K562 (cell line): Measurements from ENCODE around the gene GARIN5B. TPM values are rescaled to one million over a fixed set of nuclear protein-coding genes. Genes with fewer than 3 reads are reported as not detected.

ENCODE experiments used
- ATAC-seq: fragments of 200-7000 bp; cut with Tn5 transposase; 3 replicates; pipeline ENCODE4 v1.9.1; 2020; ENCODE audit warnings: moderate library complexity
- BruUV-seq: library from RNA; stranded (reverse); fragments of 400-500 nt; replicated peaks from 2 replicates; lab custom pipeline; 2021; lab: Mats Ljungman, UMichigan
- CTCF ChIA-PET: fragments of 300-600 bp; formaldehyde crosslinking; extraction: SDS; loops from one replicate; lab custom pipeline; 2021; ENCODE audit warnings: low intra/inter-chr PET ratio; lab: Yijun Ruan, JAX
- POLR2A ChIA-PET: fragments of 300-600, 350-650 bp; sonication (Branson Sonifier 250); formaldehyde crosslinking; extraction: SDS; loops from one replicate; lab custom pipeline; 2021; ENCODE audit warnings: antibody characterized with exemption, inconsistent platforms; lab: Yijun Ruan, JAX
- DNase-seq, 4 experiments: peaks; one replicate each; pipeline versions ENCODE4 v3.0.0 to v3.0.0-alpha.2; 2011 to 2018; ENCODE audit warnings: low spot score in 3 of 4, mixed read lengths in 3 of 4; ENCODE audit errors: extremely low read depth in 1 of 4
- FAIRE-seq: peaks from 2 replicates; lab custom pipeline; 2011; peaks lifted over from hg19 to GRCh38; lab: Jason Lieb, UNC
- H2AFZ ChIP-seq: 2 replicates; pipeline ENCODE4 v1.6.0; 2011; ENCODE audit warnings: low read depth, low read length, control low read depth, inconsistent platforms
- H3K27ac ChIP-seq: fragments of 200-600 bp; 3 replicates; pipeline ENCODE4 v1.8.0; 2011; ENCODE audit warnings: low read depth, mild to moderate bottlenecking, control low read depth, inconsistent platforms, low read length, moderate library complexity, mixed read lengths; ENCODE audit errors: extremely low read depth
- H3K27me3 ChIP-seq, 2 experiments: fragments of 300-600 bp in 1 of 2; 2 replicates in 1 of 2; 3 replicates in 1 of 2; pipeline versions ENCODE4 v1.6.0 to v1.8.0; 2011; ENCODE audit warnings: inconsistent platforms in 2 of 2, low read length in 2 of 2, mild to moderate bottlenecking in 1 of 2, mixed read lengths in 1 of 2, moderate library complexity in 1 of 2; ENCODE audit not compliant: control insufficient read depth in 2 of 2, insufficient read depth in 2 of 2
- H3K36me3 ChIP-seq: fragments of 300-600 bp; 3 replicates; pipeline ENCODE4 v1.8.0; 2011; ENCODE audit warnings: mild to moderate bottlenecking, low read length, inconsistent platforms; ENCODE audit not compliant: control insufficient read depth, insufficient read depth
- H3K4me1 ChIP-seq, 2 experiments: fragments of 200-600 bp in 1 of 2; replicated peaks in 1 of 2; 2 replicates in 1 of 2; 3 replicates in 1 of 2; pipeline versions ENCODE4 v1.5.1 to v1.8.0; 2011; ENCODE audit warnings: inconsistent platforms in 2 of 2, low read length in 2 of 2, mild to moderate bottlenecking in 1 of 2, mixed read lengths in 1 of 2, moderate library complexity in 1 of 2; ENCODE audit not compliant: control insufficient read depth in 2 of 2, insufficient read depth in 2 of 2
- H3K4me2 ChIP-seq: 2 replicates; pipeline ENCODE4 v1.6.1; 2011; ENCODE audit warnings: low read length, control low read depth, inconsistent platforms, mixed read lengths; ENCODE audit not compliant: insufficient read depth
- H3K4me3 ChIP-seq: fragments of 200-600 bp; sonication (generic), shearing (Covaris generic); 2 replicates; pipeline ENCODE4 v1.5.1; 2016; ENCODE audit warnings: control low read depth, inconsistent platforms
- H3K79me2 ChIP-seq: fragments of 200-600 bp; 3 replicates; pipeline ENCODE4 v1.8.0; 2011; ENCODE audit warnings: low read length, inconsistent platforms; ENCODE audit not compliant: control insufficient read depth, insufficient read depth
- H3K9ac ChIP-seq, 2 experiments: 2 replicates each; pipeline versions ENCODE4 v1.6.0 to v1.6.1; 2011; ENCODE audit warnings: low read depth in 2 of 2, low read length in 2 of 2, control low read depth in 1 of 2, inconsistent platforms in 1 of 2, mild to moderate bottlenecking in 1 of 2, mixed read lengths in 1 of 2; ENCODE audit not compliant: insufficient read depth in 1 of 2
- H3K9me1 ChIP-seq: one replicate; pipeline ENCODE4 v1.6.0; 2011; ENCODE audit warnings: inconsistent platforms, mild to moderate bottlenecking, low read length, moderate library complexity; ENCODE audit not compliant: control insufficient read depth, insufficient read depth
- H3K9me3 ChIP-seq: replicated peaks from 2 replicates; pipeline ENCODE4 v1.5.1; 2011; ENCODE audit warnings: low read depth, low read length, inconsistent platforms; ENCODE audit not compliant: control insufficient read depth, insufficient read depth
- H4K20me1 ChIP-seq: replicated peaks from 2 replicates; pipeline ENCODE4 v1.6.1; 2011; ENCODE audit warnings: low read length, inconsistent platforms, mixed read lengths; ENCODE audit not compliant: control insufficient read depth, insufficient read depth
- CEBPG ChIP-seq, 3 experiments: fragments of 200-800 bp in 1 of 3; sonication (Bioruptor generic) in 1 of 3; sonication (generic) in 1 of 3; formaldehyde crosslinking in 1 of 3; IDR thresholded peaks in 2 of 3; conservative IDR thresholded peaks in 1 of 3; 2 replicates each; pipeline versions ENCODE4 v1.6.1 to v1.8.0; 2016 to 2022; ENCODE audit warnings: missing compliant biosample characterization in 2 of 3, missing genetic modification characterization in 2 of 3, mild to moderate bottlenecking in 1 of 3, missing genetic modification reagents in 1 of 3
- JUN ChIP-seq, 2 experiments: sonication (generic) in 1 of 2; formaldehyde crosslinking in 1 of 2; IDR thresholded peaks; 2 replicates each; pipeline versions ENCODE4 v1.6.1 to v1.8.0; 2012 to 2022; ENCODE audit warnings: borderline replicate concordance in 2 of 2, mild to moderate bottlenecking in 2 of 2, improper control_type of control experiment in 1 of 2, low read depth in 1 of 2, low read length in 1 of 2, missing genetic modification reagents in 1 of 2
- MEIS2 ChIP-seq: fragments of 450-650 bp; IDR thresholded peaks from 2 replicates; pipeline ENCODE4 v1.6.1; 2014; ENCODE audit warnings: mild to moderate bottlenecking; ENCODE audit not compliant: partially characterized antibody
- NKRF ChIP-seq: fragments of 450-650 bp; IDR thresholded peaks from 2 replicates; pipeline ENCODE4 v1.6.1; 2016; ENCODE audit warnings: borderline replicate concordance
- PCBP1 ChIP-seq: fragments of 200-400 bp; formaldehyde crosslinking; IDR thresholded peaks from 2 replicates; pipeline ENCODE4 v1.6.1; 2018; ENCODE audit warnings: mild to moderate bottlenecking, low read depth, low read length; ENCODE audit not compliant: poor library complexity, severe bottlenecking
- POLR2G ChIP-seq: fragments of 200-400 bp; formaldehyde crosslinking; IDR thresholded peaks from 2 replicates; pipeline ENCODE4 v1.6.1; 2017; ENCODE audit warnings: low read depth, mild to moderate bottlenecking, antibody characterized with exemption, low read length, moderate library complexity
- RBFOX2 ChIP-seq: fragments of 200-400 bp; formaldehyde crosslinking; IDR thresholded peaks from 2 replicates; pipeline ENCODE4 v1.6.1; 2017; ENCODE audit warnings: low read depth, mild to moderate bottlenecking, low read length, moderate library complexity
- SUPT5H ChIP-seq: fragments of 450-650 bp; IDR thresholded peaks from 2 replicates; pipeline ENCODE4 v1.6.1; 2016
- TCF3 ChIP-seq: sonication (generic); formaldehyde crosslinking; IDR thresholded peaks from 2 replicates; pipeline ENCODE4 v1.4.0; 2020; ENCODE audit warnings: mild to moderate bottlenecking, missing genetic modification reagents
- TEAD1 ChIP-seq, 2 experiments: fragments of 450-650 bp in 1 of 2; sonication (generic) in 1 of 2; formaldehyde crosslinking; IDR thresholded peaks; 2 replicates each; pipeline versions ENCODE4 v1.4.0 to v1.8.0; 2020 to 2022; ENCODE audit warnings: mild to moderate bottlenecking in 2 of 2, missing genetic modification reagents in 1 of 2
- ZBTB7A ChIP-seq: IDR thresholded peaks from 2 replicates; pipeline ENCODE4 v1.6.1; 2011; ENCODE audit warnings: low read depth, mild to moderate bottlenecking, low read length, moderate library complexity, borderline replicate concordance; ENCODE audit not compliant: control insufficient read depth
- ZC3H8 ChIP-seq: fragments of 450-650 bp; IDR thresholded peaks from 2 replicates; pipeline ENCODE4 v1.6.1; 2017
- WGBS: fragments of 100-300 bp; shearing (Covaris generic); methylation state at CpG from one replicate; pipeline ENCODE4 v1.1.6; 2016; ENCODE audit warnings: low coverage, mixed read lengths; ENCODE audit not compliant: insufficient coverage; ENCODE audit errors: missing lambda C conversion rate; 5-methylcytosine and 5-hydroxymethylcytosine counted together
- in situ Hi-C: fragments of 300-500 bp; cut with MboI; formaldehyde crosslinking; loops from 4 replicates; pipeline ENCODE4 v1.15.0; 2018; ENCODE audit warnings: inconsistent platforms, mixed read lengths
- intact Hi-C: fragments of 100-400 bp; cut with micrococcal nuclease; formaldehyde crosslinking; loops from 2 replicates; pipeline ENCODE4 v1.14.2; 2022
- polyA plus RNA-seq, 8 experiments: library from polyadenylated mRNA; depleted of rRNA in 4 of 8; stranded (reverse) in 5 of 8; unstranded in 3 of 8; fragments of >200 nt; fragmentation: Nextera tagmentation in 2 of 8; fragmentation: Illumina TruSeq in 1 of 8; extraction: Ambion mirVana in 2 of 8; extraction: Trizol in 1 of 8; gene quantifications; 2 replicates each; pipeline versions ENCODE4 v1.2.1 to v1.2.3, GENCODE V29; 2011 to 2014; ENCODE audit warnings: inconsistent platforms in 1 of 8, missing spikeins in 1 of 8
- total RNA-seq, 7 experiments: library from RNA; depleted of rRNA in 6 of 7; stranded (reverse); fragments of >200 nt in 6 of 7; fragmentation: Illumina TruSeq in 2 of 7; extraction: Trizol in 2 of 7; gene quantifications; 2 replicates each; pipeline versions ENCODE4 v1.2.1 to v1.2.3, GENCODE V29; 2011 to 2021; ENCODE audit warnings: low replicate concordance in 1 of 7
- TF ChIP-seq, protein P1 (sequence below), 2 experiments: IDR thresholded peaks; 2 replicates each; pipeline ENCODE4 v1.6.1; 2011; ENCODE audit warnings: borderline replicate concordance in 1 of 2, control low read depth in 1 of 2, low read depth in 1 of 2, low read length in 1 of 2, mild to moderate bottlenecking in 1 of 2, mixed read lengths in 1 of 2, moderate library complexity in 1 of 2; ENCODE audit not compliant: insufficient read depth in 1 of 2, insufficient read length in 1 of 2, poor library complexity in 1 of 2, severe bottlenecking in 1 of 2; ENCODE audit errors: extremely low read depth in 1 of 2

GARIN5B gene
- total and polyA plus RNA-seq, 9 of the 15 experiments (the other 6 are each of a cell fraction or from before 2014, with no cell fraction given) = not detected

- Histone ChIP-seq H3K4me2 (peak overlapping the region; percentile 82), H4K20me1 (0 out of 2 replicates have a peak, but pooled peaks cover 6% of the 10 kb centered on the region), H3K9me1 (no peaks in the 10 kb centered on the region), H3K36me3 (peaks cover 47% of the 10 kb centered on the region; the same call in 2 of the 3 replicates), H3K4me1 (peaks cover 7 to 72% of the 10 kb centered on the region in 2 experiments; a peak in 4 of 5 replicates), H3K9ac (peak overlapping the region; percentile 55 to 91), H3K27ac (peak overlapping the region; percentile 97), H2AFZ (no peak overlapping the region), H3K79me2 (peaks cover 24% of the 10 kb centered on the region), H3K27me3 (no peaks in the 10 kb centered on the region), H3K4me3 (peak overlapping the region; percentile 92), H3K9me3 (no peaks in the 10 kb centered on the region)
- WGBS = 54% methylated on average over 18 of the region's 50 CpGs
- CTCF ChIA-PET = no interaction called here
- intact Hi-C loops = no loop called here
- in situ Hi-C loops = no loop called here
- BruUV-seq = TSS peak; percentile 34
- peak in 2 of 4 experiments; percentile 37 to 48 for DNase-seq
- FAIRE-seq = no peak
- POLR2A ChIA-PET = interaction anchor here (1.4 kb wide), 3 partner anchors 8 to 42 kb away, joined by 4 to 11 read pairs (median 6); partner anchors contain the start of gene TMEM238
- ATAC-seq = no peak
- TF ChIP-seq MEIS2 (no peak), POLR2G (0 out of 2 replicates have a peak, but pooled peaks have one; percentile 27), ZC3H8 (no peak), TEAD1 (CRISPR knock-in tag; IDR thresholded peaks at IDR 0.05) (peak in 1 of 2 experiments; percentile 39; a peak in 1 of 4 replicates), ZBTB7A (0 out of 2 replicates have a peak, but pooled peaks have one; percentile 12), TCF3 (CRISPR knock-in tag) (no peak), SUPT5H (0 out of 2 replicates have a peak, but pooled peaks have one; percentile 9), CEBPG (CRISPR knock-in tag; IDR thresholded peaks at IDR 0.05) (peak; percentile 9; the same call in 1 of the 2 replicates), CEBPG (tag; conservative IDR thresholded peaks at IDR 0.05 in 1 of 2, IDR thresholded peaks at IDR 0.05 in 1 of 2) (no peak), PCBP1 (peak; percentile 66), JUN (IDR thresholded peaks at IDR 0.05; ENCODE audit: borderline replicate concordance, low read depth, low read length) (no peak), JUN (CRISPR knock-in tag; IDR thresholded peaks at IDR 0.05; ENCODE audit: borderline replicate concordance) (peak; percentile 41; the same call in 1 of the 2 replicates), RBFOX2 (peak; percentile 53), NKRF (0 out of 2 replicates have a peak, but pooled peaks have one; percentile 4)
- TF ChIP-seq, protein P1, sequence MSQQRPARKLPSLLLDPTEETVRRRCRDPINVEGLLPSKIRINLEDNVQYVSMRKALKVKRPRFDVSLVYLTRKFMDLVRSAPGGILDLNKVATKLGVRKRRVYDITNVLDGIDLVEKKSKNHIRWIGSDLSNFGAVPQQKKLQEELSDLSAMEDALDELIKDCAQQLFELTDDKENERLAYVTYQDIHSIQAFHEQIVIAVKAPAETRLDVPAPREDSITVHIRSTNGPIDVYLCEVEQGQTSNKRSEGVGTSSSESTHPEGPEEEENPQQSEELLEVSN (IDR thresholded peaks at IDR 0.05; ENCODE audit: borderline replicate concordance in 1 of 2, extremely low read depth in 1 of 2, insufficient read depth in 1 of 2, insufficient read length in 1 of 2, low read depth in 1 of 2, low read length in 1 of 2, poor library complexity in 1 of 2, severe bottlenecking in 1 of 2) = peak in 1 of 2 experiments; percentile 58
These were observed 21.2 kb downstream of the GARIN5B start for GRCh38 chr19:55341595-55342531.
